ENCODE measurements around the gene CHIT1. TPM values are rescaled to one million over a fixed set of nuclear protein-coding genes. Genes with fewer than 3 reads are reported as not detected.

CHIT1 gene
- total and polyA plus RNA-seq, 2 of the 8 experiments (the other 6 are each of a cell fraction or from before 2014, with no cell fraction given) = not detected

DNA sequence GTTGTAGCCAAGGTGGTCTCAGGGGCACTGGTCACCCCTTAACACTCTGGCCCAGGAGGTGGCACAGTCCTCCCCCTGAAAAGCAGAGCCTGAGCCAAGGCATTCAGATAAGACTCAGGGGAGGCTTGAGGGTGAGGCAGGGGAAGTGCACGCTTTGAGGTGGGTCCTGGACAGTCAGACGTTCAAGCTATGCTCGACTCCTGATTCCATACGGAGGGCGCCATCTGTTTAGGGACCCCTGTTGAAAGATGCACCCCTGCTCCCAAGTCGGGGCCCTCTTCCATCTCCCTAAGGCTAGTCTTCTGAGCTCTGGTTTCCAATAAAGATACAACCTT, 30.0 kb downstream of the CHIT1 start:
- Histone ChIP-seq H3K79me1 (ENCODE audit: low read depth, low read length) (no peaks in the 10 kb centered on the region), H2AK5ac (ENCODE audit: low read depth, low read length) (no peak overlapping the region), H4K8ac (ENCODE audit: extremely low read depth, insufficient read depth, low read length) (no peak overlapping the region), H2AFZ (ENCODE audit: low read length) (no peak overlapping the region), H3K36me3 (ENCODE audit: control insufficient read depth in 2 of 4, insufficient read depth in 4 of 4, low read length in 3 of 4) (no peaks in the 10 kb centered on the region), H4K91ac (replicated peaks; ENCODE audit: insufficient read length, low read length) (no peak overlapping the region), H2BK12ac (ENCODE audit: low read depth, low read length) (no peak overlapping the region), H3K23ac (ENCODE audit: insufficient read length) (no peak overlapping the region), H3K23me2 (ENCODE audit: low read depth, low read length) (no peaks in the 10 kb centered on the region), H3K9me3 (ENCODE audit: insufficient read depth in 2 of 2, low read depth in 1 of 2, low read length in 1 of 2) (no peaks in the 10 kb centered on the region), H3K18ac (ENCODE audit: extremely low read depth, low read length) (no peak overlapping the region), H3K79me2 (ENCODE audit: control insufficient read depth in 1 of 2, insufficient read depth in 2 of 2, low read length in 2 of 2) (no peaks in the 10 kb centered on the region), H3K4me2 (ENCODE audit: insufficient read depth in 1 of 2, low read depth in 2 of 2, low read length in 2 of 2) (no peak overlapping the region), H2BK15ac (ENCODE audit: low read length) (no peak overlapping the region), H3K4me1 (replicated peaks in 1 of 4; ENCODE audit: control insufficient read depth in 3 of 4, insufficient read depth in 4 of 4, low read length in 3 of 4) (peaks cover 0 to 3% (median 0%) of the 10 kb centered on the region in 4 experiments; a peak in 1 of 7 replicates), H3K9ac (replicated peaks in 1 of 4; ENCODE audit: extremely low read depth in 1 of 4, low read depth in 3 of 4, low read length in 3 of 4) (no peak overlapping the region), H4K5ac (ENCODE audit: insufficient read length, low read depth, low read length) (no peak overlapping the region), H4K20me1 (replicated peaks in 1 of 2; ENCODE audit: control insufficient read depth in 1 of 2, insufficient read depth in 2 of 2, low read length in 2 of 2) (no peaks in the 10 kb centered on the region), H3K27ac (ENCODE audit: low read depth, low read length) (no peak overlapping the region), H3K4ac (replicated peaks; ENCODE audit: insufficient read length, low read depth, low read length) (no peak overlapping the region), H3K4me3 (ENCODE audit: extremely low read depth in 1 of 4, insufficient read depth in 2 of 4, low read depth in 3 of 4, low read length in 4 of 4) (no peak overlapping the region), H2BK20ac (ENCODE audit: low read length) (no peak overlapping the region), H3K27me3 (replicated peaks in 1 of 4; ENCODE audit: control insufficient read depth in 3 of 4, extremely low read depth in 1 of 4, insufficient read depth in 3 of 4, low read length in 3 of 4) (no peaks in the 10 kb centered on the region; a peak in 1 of 7 replicates), H2BK120ac (replicated peaks; ENCODE audit: low read depth, low read length) (no peak overlapping the region), H3K14ac (ENCODE audit: insufficient read length) (no peak overlapping the region), H3K56ac (replicated peaks; ENCODE audit: insufficient read length, low read depth, low read length) (no peak overlapping the region), H2BK5ac (ENCODE audit: low read depth, low read length) (no peak overlapping the region)
- WGBS, 2 experiments (ENCODE audit: extremely low coverage in 1 of 2, insufficient coverage in 1 of 2, insufficient read length in 1 of 2, insufficient replicate concordance in 2 of 2, low coverage in 1 of 2, low lambda C conversion rate in 2 of 2, missing lambda C conversion rate in 1 of 2) = 91% methylated on average over 6 of the region's 6 CpGs; no CpG with 5 or more reads in 1 of the 2 experiments
- POLR2A ChIA-PET (ENCODE audit: partially characterized antibody) = no interaction called here
- CTCF ChIA-PET (ENCODE audit: partially characterized antibody) = interaction anchor here (0.7 to 6.7 kb wide), 14 partner anchors 10 to 544 kb away, joined by 3 to 55 read pairs (median 6); partner anchors contain the start of gene ADORA1
- DNase-seq (ENCODE audit: low read depth in 1 of 2, low spot score in 2 of 2) (no peak), FAIRE-seq (no peak)
- TF ChIP-seq KDM1A (IDR thresholded peaks at IDR 0.05; ENCODE audit: borderline replicate concordance, low read length) (no peak), CBX8 (IDR thresholded peaks at IDR 0.05; ENCODE audit: borderline replicate concordance, low read depth, low read length) (no peak), SP1 (IDR thresholded peaks at IDR 0.05; ENCODE audit: low read depth, low read length) (no peak), CTBP2 (IDR thresholded peaks at IDR 0.05; ENCODE audit: borderline replicate concordance, insufficient read depth, insufficient read length, low read length) (no peak), KDM5A (IDR thresholded peaks at IDR 0.05; ENCODE audit: low read length) (no peak), RXRA (IDR thresholded peaks at IDR 0.05; ENCODE audit: insufficient read depth, low read depth, low read length) (no peak), HDAC6 (IDR thresholded peaks at IDR 0.05; ENCODE audit: low read depth, low read length) (no peak), JUND (IDR thresholded peaks at IDR 0.05; ENCODE audit: low read length) (no peak)
- TF ChIP-seq, protein P1, sequence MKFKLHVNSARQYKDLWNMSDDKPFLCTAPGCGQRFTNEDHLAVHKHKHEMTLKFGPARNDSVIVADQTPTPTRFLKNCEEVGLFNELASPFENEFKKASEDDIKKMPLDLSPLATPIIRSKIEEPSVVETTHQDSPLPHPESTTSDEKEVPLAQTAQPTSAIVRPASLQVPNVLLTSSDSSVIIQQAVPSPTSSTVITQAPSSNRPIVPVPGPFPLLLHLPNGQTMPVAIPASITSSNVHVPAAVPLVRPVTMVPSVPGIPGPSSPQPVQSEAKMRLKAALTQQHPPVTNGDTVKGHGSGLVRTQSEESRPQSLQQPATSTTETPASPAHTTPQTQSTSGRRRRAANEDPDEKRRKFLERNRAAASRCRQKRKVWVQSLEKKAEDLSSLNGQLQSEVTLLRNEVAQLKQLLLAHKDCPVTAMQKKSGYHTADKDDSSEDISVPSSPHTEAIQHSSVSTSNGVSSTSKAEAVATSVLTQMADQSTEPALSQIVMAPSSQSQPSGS (IDR thresholded peaks at IDR 0.05; ENCODE audit: low read length) = no peak

All from H1 (cell line).